OCI-LY7 (cell line): Measurements from ENCODE around the gene PUM2.

Source experiments
- CTCF ChIP-seq: fragments of 200-600 bp; sonication (generic); conservative IDR thresholded peaks from 2 replicates; pipeline ENCODE4 v1.5.1; 2014; ENCODE audit warnings: mild to moderate bottlenecking, antibody characterized with exemption, low read length, moderate library complexity, mixed read lengths
- EZH2phosphoT487 ChIP-seq: fragments of 200-600 bp; sonication (generic); IDR thresholded peaks from 2 replicates; pipeline ENCODE4 v1.6.1; 2018; ENCODE audit warnings: low read depth, borderline replicate concordance, mild to moderate bottlenecking, mixed run types, antibody characterized with exemption, low read length, moderate library complexity, mixed read lengths

GRCh38 chr2:20370191-20370590 is 19.5 kb upstream of the PUM2 start:
- TF ChIP-seq CTCF, result no peak
- no peak for TF ChIP-seq EZH2phosphoT487
